ENCODE measurements around the gene OR2V1. TPM values are rescaled to one million over a fixed set of nuclear protein-coding genes. Genes with fewer than 3 reads are reported as not detected.

Gene OR2V1
- total and polyA plus RNA-seq, 2 experiments from 2014 or later: not detected

GRCh38 chr5:181129601-181130000 is 1.4 kb downstream of the OR2V1 start:
- DNase-seq (ENCODE audit: low read depth in 1 of 2, low spot score in 1 of 2): no peak
- no peak for TF ChIP-seq CTCF (IDR thresholded peaks at IDR 0.05; ENCODE audit: low read depth, low read length)
- H3K4me1 ChIP-seq (ENCODE audit: low read depth): no peaks in the 10 kb centered on the region
- no peaks in the 10 kb centered on the region for H3K9me3 ChIP-seq (ENCODE audit: low read depth)
- no peaks in the 10 kb centered on the region for H3K36me3 ChIP-seq
- H3K27me3 ChIP-seq: no peaks in the 10 kb centered on the region
- no peak overlapping the region for H3K4me3 ChIP-seq
- no peak overlapping the region for H3K27ac ChIP-seq

GRCh38 chr5:181127907-181128626 is 2.9 kb downstream of the OR2V1 start:
- H3K36me3 ChIP-seq: no peaks in the 10 kb centered on the region
- no peaks in the 10 kb centered on the region for H3K9me3 ChIP-seq (ENCODE audit: low read depth)
- no peak overlapping the region for H3K4me3 ChIP-seq
- no peak for TF ChIP-seq CTCF (IDR thresholded peaks at IDR 0.05; ENCODE audit: low read depth, low read length)
- DNase-seq (ENCODE audit: low read depth in 1 of 2, low spot score in 1 of 2): no peak
- no peaks in the 10 kb centered on the region for H3K27me3 ChIP-seq
- H3K27ac ChIP-seq: no peak overlapping the region
- H3K4me1 ChIP-seq (ENCODE audit: low read depth): no peaks in the 10 kb centered on the region

GRCh38 chr5:181127456-181127855 is 3.5 kb downstream of the OR2V1 start:
- Histone ChIP-seq H3K27me3 (no peaks in the 10 kb centered on the region), H3K9me3 (ENCODE audit: low read depth) (no peaks in the 10 kb centered on the region), H3K4me3 (no peak overlapping the region), H3K36me3 (no peaks in the 10 kb centered on the region), H3K27ac (no peak overlapping the region), H3K4me1 (ENCODE audit: low read depth) (no peaks in the 10 kb centered on the region)
- TF ChIP-seq CTCF (IDR thresholded peaks at IDR 0.05; ENCODE audit: low read depth, low read length): no peak
- no peak for DNase-seq (ENCODE audit: low read depth in 1 of 2, low spot score in 1 of 2)

GRCh38 chr5:181126841-181127240 is 4.1 kb downstream of the OR2V1 start:
- no peak for TF ChIP-seq CTCF (IDR thresholded peaks at IDR 0.05; ENCODE audit: low read depth, low read length)
- Histone ChIP-seq H3K4me3 (no peak overlapping the region), H3K36me3 (no peaks in the 10 kb centered on the region), H3K27me3 (no peaks in the 10 kb centered on the region), H3K27ac (no peak overlapping the region), H3K9me3 (ENCODE audit: low read depth) (no peaks in the 10 kb centered on the region), H3K4me1 (ENCODE audit: low read depth) (no peaks in the 10 kb centered on the region)
- no peak for DNase-seq (ENCODE audit: low read depth in 1 of 2, low spot score in 1 of 2)

GRCh38 chr5:181124526-181124925 is 6.4 kb downstream of the OR2V1 start:
- no peaks in the 10 kb centered on the region for H3K36me3 ChIP-seq
- no peak overlapping the region for H3K4me3 ChIP-seq
- no peaks in the 10 kb centered on the region for H3K4me1 ChIP-seq (ENCODE audit: low read depth)
- no peaks in the 10 kb centered on the region for H3K27me3 ChIP-seq
- TF ChIP-seq CTCF (IDR thresholded peaks at IDR 0.05; ENCODE audit: low read depth, low read length): no peak
- no peak overlapping the region for H3K27ac ChIP-seq
- no peaks in the 10 kb centered on the region for H3K9me3 ChIP-seq (ENCODE audit: low read depth)
- DNase-seq (ENCODE audit: low read depth in 1 of 2, low spot score in 1 of 2): no peak
